Tibial artery (tissue), 4 donors: ENCODE data around the gene TRANK1.

Experiments
- DNase-seq, 2 donors: peaks; one replicate each; pipeline ENCODE4 v3.0.0-alpha.2; 2019
- H3K27ac ChIP-seq, 2 donors: fragments of 200-600 bp; sonication (generic) in 1 of 2; 1 replicate in 1 of 2; 2 replicates in 1 of 2; pipeline ENCODE4 v1.5.1; 2018 to 2019; ENCODE audit warnings: mild to moderate bottlenecking in 1 of 2
- H3K27me3 ChIP-seq, 2 donors: fragments of 200-600 bp; sonication (generic) in 1 of 2; one replicate each; pipeline versions ENCODE4 v1.5.1 to v1.6.0; 2016 to 2019
- H3K36me3 ChIP-seq, 3 donors: fragments of 200-600 bp; sonication (generic) in 2 of 3; one replicate each; pipeline ENCODE4 v1.5.1; 2016 to 2019; ENCODE audit warnings: mild to moderate bottlenecking in 2 of 3
- H3K4me1 ChIP-seq, 4 donors: fragments of 200-600 bp; sonication (generic) in 2 of 4; 1 replicate in 3 of 4; 2 replicates in 1 of 4; pipeline ENCODE4 v1.5.1; 2016 to 2019
- H3K4me3 ChIP-seq, 2 donors: fragments of 200-600 bp; sonication (generic) in 1 of 2; 1 replicate in 1 of 2; 2 replicates in 1 of 2; pipeline ENCODE4 v1.5.1; 2018 to 2019; ENCODE audit warnings: mild to moderate bottlenecking in 2 of 2
- H3K9me3 ChIP-seq, 3 donors: fragments of 200-600 bp; sonication (generic) in 1 of 3; one replicate each; pipeline ENCODE4 v1.5.1; 2016 to 2019
- intact Hi-C: fragments of 100-400 bp; cut with DNase I; formaldehyde crosslinking; loops from one replicate; pipeline ENCODE4 v1.15.0; 2023; ENCODE audit warnings: low total_unique reads
- TF ChIP-seq, protein P1 (sequence below), 2 experiments: fragments of 200-600 bp in 1 of 2; fragments of 450-650 bp in 1 of 2; IDR thresholded peaks; one replicate each; pipeline ENCODE4 v1.5.1; 2017 to 2019; ENCODE audit warnings: antibody characterized with exemption in 2 of 2, mild to moderate bottlenecking in 1 of 2, moderate library complexity in 1 of 2

TRANK1 gene

GRCh38 chr3:36796161-36796560, 148.7 kb downstream of the TRANK1 start:
- H3K4me3 ChIP-seq = no peak overlapping the region
- DNase-seq = no peak
- no peaks in the 10 kb centered on the region for H3K9me3 ChIP-seq
- H3K27ac ChIP-seq = no peak overlapping the region
- TF ChIP-seq, protein P1, sequence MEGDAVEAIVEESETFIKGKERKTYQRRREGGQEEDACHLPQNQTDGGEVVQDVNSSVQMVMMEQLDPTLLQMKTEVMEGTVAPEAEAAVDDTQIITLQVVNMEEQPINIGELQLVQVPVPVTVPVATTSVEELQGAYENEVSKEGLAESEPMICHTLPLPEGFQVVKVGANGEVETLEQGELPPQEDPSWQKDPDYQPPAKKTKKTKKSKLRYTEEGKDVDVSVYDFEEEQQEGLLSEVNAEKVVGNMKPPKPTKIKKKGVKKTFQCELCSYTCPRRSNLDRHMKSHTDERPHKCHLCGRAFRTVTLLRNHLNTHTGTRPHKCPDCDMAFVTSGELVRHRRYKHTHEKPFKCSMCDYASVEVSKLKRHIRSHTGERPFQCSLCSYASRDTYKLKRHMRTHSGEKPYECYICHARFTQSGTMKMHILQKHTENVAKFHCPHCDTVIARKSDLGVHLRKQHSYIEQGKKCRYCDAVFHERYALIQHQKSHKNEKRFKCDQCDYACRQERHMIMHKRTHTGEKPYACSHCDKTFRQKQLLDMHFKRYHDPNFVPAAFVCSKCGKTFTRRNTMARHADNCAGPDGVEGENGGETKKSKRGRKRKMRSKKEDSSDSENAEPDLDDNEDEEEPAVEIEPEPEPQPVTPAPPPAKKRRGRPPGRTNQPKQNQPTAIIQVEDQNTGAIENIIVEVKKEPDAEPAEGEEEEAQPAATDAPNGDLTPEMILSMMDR (IDR thresholded peaks at IDR 0.05) = no peak
- H3K36me3 ChIP-seq = no peaks in the 10 kb centered on the region
- H3K4me1 ChIP-seq = no peaks in the 10 kb centered on the region
- no peaks in the 10 kb centered on the region for H3K27me3 ChIP-seq
- intact Hi-C loops = no loop called here

- intact Hi-C loops = no loop called here
- H3K36me3 ChIP-seq = no peaks in the 10 kb centered on the region
- no peaks in the 10 kb centered on the region for H3K9me3 ChIP-seq
- DNase-seq = no peak
- H3K27me3 ChIP-seq = no peaks in the 10 kb centered on the region
- H3K4me1 ChIP-seq = no peaks in the 10 kb centered on the region
- no peak overlapping the region for H3K27ac ChIP-seq
- TF ChIP-seq, protein P1 (IDR thresholded peaks at IDR 0.05) = no peak
- no peak overlapping the region for H3K4me3 ChIP-seq
These were observed 149.2 kb downstream of the TRANK1 start for GRCh38 chr3:36795622-36796021.

- H3K4me3 ChIP-seq = no peak overlapping the region
- no peak for DNase-seq
- H3K9me3 ChIP-seq = no peaks in the 10 kb centered on the region
- intact Hi-C loops = no loop called here
- H3K36me3 ChIP-seq = no peaks in the 10 kb centered on the region
- H3K27ac ChIP-seq = no peak overlapping the region
- TF ChIP-seq, protein P1 (IDR thresholded peaks at IDR 0.05) = peak in 1 of 2 experiments; percentile 8
- H3K4me1 ChIP-seq = no peaks in the 10 kb centered on the region
- no peaks in the 10 kb centered on the region for H3K27me3 ChIP-seq
These were observed 152.5 kb downstream of the TRANK1 start for GRCh38 chr3:36792342-36792741.

DNA sequence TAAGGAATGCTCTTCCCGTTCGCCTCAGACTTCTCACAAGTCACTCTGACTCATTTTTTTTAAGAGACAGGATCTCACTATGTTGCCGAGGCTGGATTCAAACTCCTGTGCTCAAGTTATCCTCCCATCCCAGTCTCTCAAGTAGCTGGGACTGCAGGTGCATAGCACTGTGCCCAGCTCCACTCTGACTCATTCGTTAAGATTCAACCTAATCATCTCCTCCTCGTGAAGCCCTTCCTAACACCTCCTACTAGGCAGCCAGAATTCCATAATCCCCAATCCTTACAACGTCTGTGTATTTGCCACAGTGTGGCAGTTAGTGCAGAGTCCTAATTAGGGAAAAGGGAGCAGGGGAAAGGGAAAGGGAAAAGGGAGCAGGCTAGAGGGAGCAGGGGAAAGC, 154.1 kb downstream of the TRANK1 start:
- DNase-seq = no peak
- no peaks in the 10 kb centered on the region for H3K4me1 ChIP-seq
- TF ChIP-seq, protein P1 (IDR thresholded peaks at IDR 0.05) = no peak
- H3K9me3 ChIP-seq = no peaks in the 10 kb centered on the region
- intact Hi-C loops = no loop called here
- no peaks in the 10 kb centered on the region for H3K27me3 ChIP-seq
- H3K36me3 ChIP-seq = no peaks in the 10 kb centered on the region
- H3K27ac ChIP-seq = no peak overlapping the region
- no peak overlapping the region for H3K4me3 ChIP-seq

- Histone ChIP-seq H3K9me3 (no peaks in the 10 kb centered on the region), H3K36me3 (no peaks in the 10 kb centered on the region), H3K4me3 (no peak overlapping the region), H3K4me1 (no peaks in the 10 kb centered on the region), H3K27ac (no peak overlapping the region), H3K27me3 (no peaks in the 10 kb centered on the region)
- DNase-seq = peak in 1 of 2 donors; percentile 33
- intact Hi-C loops = no loop called here
- TF ChIP-seq, protein P1 (IDR thresholded peaks at IDR 0.05) = no peak
These were observed 157.6 kb downstream of the TRANK1 start for GRCh38 chr3:36786921-36787890.
